ENCODE results near the gene SNRPD2.
"Not testable (repeated sequence)": the region's sequence is repeated elsewhere in the genome, so short reads cannot be mapped to it uniquely, and the experiment has no call there.

Gene SNRPD2

GRCh38 chr19:45705710-45706415, 14.1 kb upstream of the SNRPD2 start:
- DNase-seq = no peak

DNA sequence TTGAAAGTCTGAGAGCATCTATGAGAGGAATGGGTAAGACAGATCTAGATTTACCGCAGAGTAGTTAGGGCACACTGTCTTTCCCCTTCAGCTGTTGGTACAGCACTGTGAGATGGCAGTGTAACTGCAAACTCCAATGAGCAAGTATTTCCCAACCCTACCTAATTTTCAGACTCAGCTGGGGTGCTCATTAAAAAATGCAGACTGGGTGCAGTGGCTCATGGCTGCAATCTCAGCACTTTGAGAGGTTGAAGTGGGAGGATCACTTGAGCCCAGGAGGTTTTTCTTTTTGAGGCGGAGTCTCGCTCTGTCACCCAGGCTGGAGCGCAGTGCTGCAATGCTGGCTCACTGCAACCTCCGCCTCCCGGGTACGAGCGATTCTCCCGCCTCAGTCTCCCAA, 13.4 kb upstream of the SNRPD2 start:
- no peak for DNase-seq

DNA sequence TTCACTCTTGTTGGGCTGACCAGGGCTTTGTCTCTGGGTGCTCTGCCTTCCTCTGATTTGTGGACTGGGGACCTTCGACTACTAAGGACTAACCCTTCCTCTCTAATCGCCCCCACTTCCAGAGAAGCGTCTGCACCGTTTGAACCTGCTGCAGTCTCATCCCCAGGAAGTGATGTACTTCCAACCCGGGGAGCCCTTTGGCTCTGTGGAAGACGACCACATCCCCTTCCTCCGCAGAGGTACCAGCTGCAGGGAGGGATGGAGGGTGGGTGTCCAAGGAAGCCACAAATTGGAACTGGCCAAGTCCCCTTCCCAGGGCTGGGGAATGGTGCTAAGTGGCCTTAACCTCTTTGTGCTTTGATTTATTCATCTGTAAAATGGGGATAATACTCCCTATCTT, 9.9 kb upstream of the SNRPD2 start:
- no peak for DNase-seq

DNA sequence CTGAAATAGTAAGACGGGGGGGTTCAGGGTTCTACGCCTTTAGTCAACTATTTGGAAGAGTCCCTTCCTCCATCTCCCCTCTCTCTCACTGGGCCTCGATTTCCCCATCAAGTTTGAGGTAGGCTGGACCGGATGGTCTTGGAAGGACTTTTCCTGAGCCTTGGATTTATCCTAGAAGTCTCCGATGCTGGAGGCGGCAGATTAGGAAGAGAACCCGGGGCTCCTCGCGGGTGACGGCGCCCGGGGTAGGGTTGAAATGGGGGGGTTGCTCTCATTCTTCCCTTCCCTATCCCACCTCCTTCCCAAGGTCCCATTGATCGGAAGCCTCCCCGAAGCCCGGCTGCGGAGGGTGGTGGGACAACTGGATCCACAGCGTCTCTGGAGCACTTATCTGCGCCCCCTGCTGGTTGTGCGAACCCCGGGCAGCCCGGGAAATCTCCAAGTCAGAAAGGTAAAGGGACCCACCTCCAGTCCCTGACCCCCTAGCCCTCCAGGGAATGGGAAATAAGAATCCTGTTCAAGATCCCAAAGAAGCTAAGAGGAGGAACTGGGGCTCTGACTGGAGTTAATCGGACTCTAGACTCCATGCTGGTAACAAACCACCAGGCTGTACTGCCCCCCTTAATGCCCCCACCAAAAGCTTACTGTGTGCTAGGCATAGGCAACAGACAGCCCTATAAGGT, 1.5 kb upstream of the SNRPD2 start:
- peak in 54 of 58 donors; percentile 3 to 82 (median 38) for DNase-seq

GRCh38 chr19:45692187-45693105, 693 bp upstream of the SNRPD2 start, which contains the start of gene QPCTL:
Gene QPCTL, plus strand, starts transcription at chr19:45692666. Its CDS starts 38 bp downstream, at chr19:45692704.
- peak; percentile 88 to 100 (median 99) for DNase-seq

- DNase-seq = no peak
These were observed 4.2 kb downstream of the SNRPD2 start for GRCh38 chr19:45687599-45687998.

DNA sequence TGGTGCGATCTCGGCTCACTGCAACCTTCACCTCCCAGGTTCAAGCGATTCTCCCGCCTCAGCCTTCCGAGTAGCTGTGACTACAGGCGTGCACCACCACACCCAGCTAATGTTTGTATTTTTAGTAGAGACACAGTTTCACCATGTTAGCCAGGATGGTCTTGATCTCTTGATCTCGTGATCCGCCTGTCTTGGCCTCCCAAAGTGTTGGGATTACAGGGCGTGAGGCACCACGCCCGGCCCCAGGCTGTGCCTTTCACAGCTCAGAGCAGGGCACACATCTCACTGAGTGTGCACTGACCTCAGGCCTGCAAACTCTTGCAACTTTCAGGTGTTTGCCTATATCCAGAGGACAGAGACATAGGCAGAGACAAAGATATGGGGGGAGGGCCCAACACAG, 6.7 kb downstream of the SNRPD2 start:
- not testable (repeated sequence) for DNase-seq

DNA sequence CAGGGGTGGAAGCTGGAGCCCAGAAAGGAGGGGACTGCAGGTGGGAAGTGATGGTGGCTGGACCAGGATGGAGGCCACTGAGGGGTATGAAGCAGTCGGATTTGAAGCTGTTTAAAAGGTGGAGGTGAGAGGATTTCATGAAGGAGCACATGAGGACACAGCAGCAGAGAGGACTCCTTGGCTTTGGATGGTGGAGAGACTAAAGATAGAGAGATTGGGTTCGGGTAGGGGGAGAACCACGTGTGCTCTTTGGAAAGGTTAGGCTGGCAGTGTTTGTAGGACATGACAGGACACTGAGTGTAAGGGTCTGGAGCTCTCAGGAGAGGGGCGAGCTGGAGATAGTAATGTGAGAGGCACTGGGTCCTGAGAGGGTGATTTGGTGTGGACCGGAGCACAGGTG, 8.8 kb downstream of the SNRPD2 start:
- no peak for DNase-seq

DNA sequence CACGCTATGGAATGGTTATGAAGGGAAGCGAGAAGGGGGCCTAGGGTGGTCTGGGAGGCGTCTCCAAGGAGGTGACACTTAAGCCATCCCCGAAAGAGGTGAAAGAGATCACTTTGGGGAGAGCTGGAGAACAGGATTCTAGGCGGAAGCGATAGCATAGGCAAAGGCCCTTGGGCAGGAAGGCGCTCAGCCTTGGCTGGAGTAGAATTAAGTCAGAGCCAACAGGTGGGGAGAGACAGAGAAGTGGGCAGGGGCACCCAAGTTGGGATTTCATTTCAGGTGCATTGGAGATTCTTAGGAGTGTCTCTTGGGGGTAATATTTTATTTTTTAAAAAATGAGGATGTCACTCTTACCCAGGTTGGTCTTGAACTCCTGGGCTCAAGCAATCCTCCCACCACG, 9.6 kb downstream of the SNRPD2 start:
- peak in 1 of 58 donors; percentile 16 for DNase-seq

DNA sequence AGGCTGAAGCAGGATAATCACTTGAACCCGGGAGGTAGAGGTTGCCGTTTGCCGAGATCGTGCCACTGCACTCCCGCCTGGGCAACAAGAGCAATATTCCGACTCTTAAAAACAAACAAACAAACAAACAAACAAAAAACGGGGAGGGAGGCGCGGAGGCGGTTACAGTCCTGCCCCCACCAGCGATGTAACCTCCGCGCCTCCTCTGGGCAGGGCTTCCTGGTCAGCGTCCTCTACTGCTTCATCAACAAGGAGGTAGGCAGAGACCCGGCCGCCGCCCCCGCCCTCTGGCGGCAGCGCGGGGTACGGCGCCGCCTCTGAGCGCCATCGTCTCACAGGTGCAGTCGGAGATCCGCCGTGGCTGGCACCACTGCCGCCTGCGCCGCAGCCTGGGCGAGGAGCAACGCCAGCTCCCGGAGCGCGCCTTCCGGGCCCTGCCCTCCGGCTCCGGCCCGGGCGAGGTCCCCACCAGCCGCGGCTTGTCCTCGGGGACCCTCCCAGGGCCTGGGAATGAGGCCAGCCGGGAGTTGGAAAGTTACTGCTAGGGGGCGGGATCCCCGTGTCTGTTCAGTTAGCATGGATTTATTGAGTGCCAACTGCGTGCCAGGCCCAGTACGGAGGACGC, 10.2 kb downstream of the SNRPD2 start:
- peak in 57 of 58 donors; percentile 12 to 89 (median 76) for DNase-seq

- DNase-seq = peak in 49 of 58 donors; percentile 6 to 85 (median 51)
These were observed 14.2 kb downstream of the SNRPD2 start for GRCh38 chr19:45677351-45678230.

- peak in 2 of 58 donors; percentile 3 to 47 for DNase-seq
These were observed 14.9 kb downstream of the SNRPD2 start for GRCh38 chr19:45676851-45677263.

DNA sequence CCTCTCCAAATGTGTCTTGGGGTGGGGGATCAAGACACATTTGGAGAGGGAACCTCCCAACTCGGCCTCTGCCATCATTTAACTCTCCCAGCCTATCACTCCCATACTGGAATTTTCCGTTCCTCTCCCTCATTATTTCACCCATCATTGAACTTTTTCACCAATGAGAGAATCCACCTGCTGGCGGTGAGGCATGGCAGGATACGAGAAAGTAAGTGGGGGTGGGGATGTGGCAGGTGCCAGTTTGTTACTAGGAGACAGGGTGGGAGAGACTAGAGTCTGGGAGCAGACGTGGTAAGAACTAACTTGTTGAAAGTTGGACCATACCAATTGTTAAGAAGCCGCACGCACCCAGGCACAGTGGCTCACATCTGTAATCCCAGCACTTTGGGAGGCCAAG, 16.8 kb downstream of the SNRPD2 start:
- DNase-seq = no peak

DNA sequence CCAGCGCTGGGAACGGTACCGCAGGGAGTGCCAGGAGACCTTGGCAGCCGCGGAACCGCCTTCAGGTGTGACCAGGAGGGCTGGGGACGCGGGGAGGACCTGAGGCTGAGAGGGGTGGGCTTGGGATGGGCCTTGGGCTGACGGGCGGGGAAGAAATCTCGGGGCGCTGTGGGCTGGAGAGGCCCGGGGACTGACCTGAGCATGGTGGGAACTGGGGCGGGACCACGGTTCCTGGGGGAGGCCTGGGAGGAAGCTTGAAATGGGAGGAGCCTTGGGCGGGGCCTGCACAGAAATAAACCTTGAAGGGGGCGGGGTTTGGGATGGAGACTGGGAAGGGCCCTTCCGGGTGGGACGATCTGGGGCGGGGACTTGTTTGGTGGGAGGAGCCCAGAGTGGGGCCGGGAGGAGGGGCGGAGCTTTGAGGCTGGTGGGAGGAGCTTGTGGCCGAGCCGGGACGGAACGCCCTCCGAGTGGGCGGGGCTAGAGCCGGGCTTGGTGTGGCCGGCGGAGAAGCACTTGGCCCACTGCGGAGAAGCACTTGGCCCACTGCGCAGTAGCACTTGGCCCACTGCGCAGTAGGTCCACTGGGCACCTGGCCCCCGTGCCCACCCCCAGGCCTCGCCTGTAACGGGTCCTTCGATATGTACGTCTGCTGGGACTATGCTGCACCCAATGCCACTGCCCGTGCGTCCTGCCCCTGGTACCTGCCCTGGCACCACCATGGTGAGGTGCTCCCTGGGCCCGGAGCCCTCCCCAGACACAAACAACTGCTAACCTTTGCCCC, 20.9 kb downstream of the SNRPD2 start:
- DNase-seq = peak in 52 of 58 donors; percentile 4 to 86 (median 54)

GRCh38 chr19:45668342-45668871, 23.3 kb downstream of the SNRPD2 start:
- peak in 2 of 58 donors; percentile 6 to 23 for DNase-seq

DNA sequence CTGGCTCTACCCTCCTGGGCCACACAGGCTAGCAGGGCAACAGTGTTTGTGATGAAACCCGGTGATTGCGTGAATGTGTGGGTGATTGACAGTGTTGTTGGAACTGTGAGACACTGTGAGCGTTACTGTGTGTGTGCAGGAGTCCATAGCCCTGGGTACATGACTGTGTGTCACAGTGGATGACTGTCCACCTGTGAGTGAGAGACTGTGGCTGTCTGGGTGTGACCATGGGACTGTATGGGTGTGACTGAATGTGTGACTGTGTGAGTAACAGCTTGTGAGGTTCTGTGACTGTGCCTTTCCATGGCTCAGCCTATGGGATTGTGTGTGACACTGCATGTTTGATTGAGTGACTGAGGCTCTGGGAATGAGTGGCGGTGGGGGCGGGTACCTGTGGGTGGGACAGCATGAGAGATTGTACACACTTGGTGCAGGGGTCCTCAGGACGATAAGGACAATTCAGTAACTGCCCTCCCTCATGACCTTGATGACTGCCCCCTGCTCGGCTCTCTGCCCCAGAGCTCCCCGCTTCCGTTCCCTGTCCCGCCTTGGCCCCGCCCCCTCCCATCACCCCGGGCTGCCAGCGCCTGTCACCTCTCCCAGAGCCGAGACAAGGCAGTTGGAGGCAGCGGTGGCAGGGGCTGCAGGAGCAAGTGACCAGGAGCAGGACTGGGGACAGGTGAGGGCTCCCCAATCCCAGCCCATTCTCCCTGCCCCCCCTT, 24.0 kb downstream of the SNRPD2 start, which contains the start of gene GIPR:
GIPR (plus strand) TSS at position 602 of the 722 bp plus-strand sequence. CDS start 1,300 bp downstream, outside the sequence.
- DNase-seq = peak in 13 of 58 donors; percentile 4 to 52 (median 17)

GRCh38 chr19:45664575-45664974, 27.2 kb downstream of the SNRPD2 start:
- no peak for DNase-seq

DNA sequence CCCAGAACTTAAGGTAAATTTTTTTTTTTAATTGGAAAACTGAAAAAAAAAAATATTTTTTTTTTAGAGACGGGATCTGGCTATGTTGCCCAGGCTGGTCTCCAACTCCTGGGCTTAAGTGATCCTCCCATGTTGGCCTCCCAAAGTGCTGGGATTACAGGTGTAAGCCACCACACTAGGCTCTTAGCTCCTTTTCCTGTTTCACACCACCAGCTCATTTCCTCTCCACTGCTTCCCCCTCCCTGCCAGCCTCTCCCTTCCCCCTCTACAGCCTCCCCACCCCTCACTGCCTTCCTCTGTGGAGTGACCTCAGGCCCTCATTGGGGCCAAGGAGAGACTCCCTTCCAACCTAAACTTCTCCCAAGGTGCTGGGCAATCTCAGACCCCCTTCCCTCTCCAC, 28.0 kb downstream of the SNRPD2 start:
- no peak for DNase-seq

All from anterior cingulate cortex (tissue), 58 donors.